HG02973 (cell line): ENCODE data around the gene CYSTM1.

ENCODE experiments used
- ATAC-seq: cut with Tn5 transposase; IDR thresholded peaks from one replicate; pipeline ENCODE4 v1.9.1; 2021; ENCODE audit warnings: moderate library complexity; ENCODE audit not compliant: unreplicated experiment

CYSTM1 gene

GRCh38 chr5:140252470-140253126 is 77.6 kb downstream of the CYSTM1 start:
- no peak for ATAC-seq

- ATAC-seq: no peak
These were observed 79.0 kb downstream of the CYSTM1 start for GRCh38 chr5:140253985-140254384.

- ATAC-seq: no peak
These were observed 80.6 kb downstream of the CYSTM1 start for GRCh38 chr5:140255460-140256157.

- no peak for ATAC-seq
These were observed 81.7 kb downstream of the CYSTM1 start for GRCh38 chr5:140256726-140257125.

GRCh38 chr5:140258016-140258415 is 83.0 kb downstream of the CYSTM1 start:
- ATAC-seq: no peak

GRCh38 chr5:140258873-140259272 is 83.9 kb downstream of the CYSTM1 start:
- no peak for ATAC-seq

GRCh38 chr5:140259500-140259899 is 84.5 kb downstream of the CYSTM1 start:
- no peak for ATAC-seq

- no peak for ATAC-seq
These were observed 85.2 kb downstream of the CYSTM1 start for GRCh38 chr5:140260089-140260656.

- no peak for ATAC-seq
These were observed 86.6 kb downstream of the CYSTM1 start for GRCh38 chr5:140261403-140262171.

- ATAC-seq: no peak
These were observed 87.2 kb downstream of the CYSTM1 start for GRCh38 chr5:140262221-140262620.

- ATAC-seq: no peak
These were observed 87.9 kb downstream of the CYSTM1 start for GRCh38 chr5:140262839-140263238.

GRCh38 chr5:140265845-140266244 is 90.9 kb downstream of the CYSTM1 start:
- no peak for ATAC-seq

GRCh38 chr5:140266471-140267200 is 91.6 kb downstream of the CYSTM1 start:
- ATAC-seq: no peak

GRCh38 chr5:140267201-140267540 is 92.2 kb downstream of the CYSTM1 start:
- no peak for ATAC-seq

GRCh38 chr5:140267559-140268018 is 92.6 kb downstream of the CYSTM1 start:
- no peak for ATAC-seq

GRCh38 chr5:140270008-140270407 is 95.0 kb downstream of the CYSTM1 start:
- ATAC-seq: no peak

- no peak for ATAC-seq
These were observed 98.5 kb downstream of the CYSTM1 start for GRCh38 chr5:140273401-140273877.

GRCh38 chr5:140275837-140276236 is 100.8 kb downstream of the CYSTM1 start:
- ATAC-seq: no peak

- ATAC-seq: no peak
These were observed 107.3 kb downstream of the CYSTM1 start for GRCh38 chr5:140282266-140282665.

GRCh38 chr5:140284013-140284412 is 109.0 kb downstream of the CYSTM1 start:
- ATAC-seq: no peak

GRCh38 chr5:140286424-140286823 is 111.4 kb downstream of the CYSTM1 start:
- no peak for ATAC-seq
